Thoracic aorta (tissue), 2 donors: Measurements from ENCODE around the gene MEIS2. TPM values are rescaled to one million over a fixed set of nuclear protein-coding genes. Genes with fewer than 3 reads are reported as not detected.

Experiments
- ATAC-seq: fragments of 150-250 bp; one replicate; pipeline ENCODE4 v1.8.0; 2017; ENCODE audit warnings: low read depth; ENCODE audit not compliant: insufficient number of reproducible peaks, low FRiP score
- DNase-seq: peaks from one replicate; pipeline ENCODE4 v3.0.0-alpha.2; 2020; ENCODE audit warnings: low spot score
- H3K27ac ChIP-seq, 2 donors: fragments of 200-600 bp; sonication (generic); 1 replicate in 1 of 2; 2 replicates in 1 of 2; pipeline ENCODE4 v1.5.1; 2016; ENCODE audit warnings: mild to moderate bottlenecking in 2 of 2, moderate library complexity in 2 of 2
- H3K27me3 ChIP-seq: fragments of 200-600 bp; sonication (generic); replicated peaks from 2 replicates; pipeline ENCODE4 v1.6.0; 2016; ENCODE audit warnings: mild to moderate bottlenecking; ENCODE audit not compliant: insufficient read depth
- H3K36me3 ChIP-seq: fragments of 200-600 bp; sonication (generic); one replicate; pipeline ENCODE4 v1.5.1; 2016
- H3K4me1 ChIP-seq, 2 donors: fragments of 200-600 bp; sonication (generic); 1 replicate in 1 of 2; 2 replicates in 1 of 2; pipeline versions ENCODE4 v1.5.1 to v1.6.0; 2016; ENCODE audit warnings: low read depth in 2 of 2, mild to moderate bottlenecking in 1 of 2; ENCODE audit not compliant: control insufficient read depth in 1 of 2
- H3K4me3 ChIP-seq: fragments of 200-600 bp; sonication (generic); 2 replicates; pipeline ENCODE4 v1.5.1; 2016; ENCODE audit warnings: mild to moderate bottlenecking
- H3K9me3 ChIP-seq: fragments of 200-600 bp; sonication (generic); 2 replicates; pipeline ENCODE4 v1.5.1; 2016
- total RNA-seq, 2 donors: library from RNA; depleted of rRNA; stranded (reverse); fragments of >200 nt; gene quantifications; one replicate each; pipeline versions ENCODE4 v1.1.0 to v1.2.3, GENCODE V29; 2016
- TF ChIP-seq, protein P1 (sequence below): fragments of 200-600 bp; sonication (generic); IDR thresholded peaks from one replicate; pipeline ENCODE4 v1.5.1; 2019; ENCODE audit warnings: antibody characterized with exemption

MEIS2 gene
- total RNA-seq, 2 donors from 2014 or later, result 46.4 to 57.2 TPM

DNA sequence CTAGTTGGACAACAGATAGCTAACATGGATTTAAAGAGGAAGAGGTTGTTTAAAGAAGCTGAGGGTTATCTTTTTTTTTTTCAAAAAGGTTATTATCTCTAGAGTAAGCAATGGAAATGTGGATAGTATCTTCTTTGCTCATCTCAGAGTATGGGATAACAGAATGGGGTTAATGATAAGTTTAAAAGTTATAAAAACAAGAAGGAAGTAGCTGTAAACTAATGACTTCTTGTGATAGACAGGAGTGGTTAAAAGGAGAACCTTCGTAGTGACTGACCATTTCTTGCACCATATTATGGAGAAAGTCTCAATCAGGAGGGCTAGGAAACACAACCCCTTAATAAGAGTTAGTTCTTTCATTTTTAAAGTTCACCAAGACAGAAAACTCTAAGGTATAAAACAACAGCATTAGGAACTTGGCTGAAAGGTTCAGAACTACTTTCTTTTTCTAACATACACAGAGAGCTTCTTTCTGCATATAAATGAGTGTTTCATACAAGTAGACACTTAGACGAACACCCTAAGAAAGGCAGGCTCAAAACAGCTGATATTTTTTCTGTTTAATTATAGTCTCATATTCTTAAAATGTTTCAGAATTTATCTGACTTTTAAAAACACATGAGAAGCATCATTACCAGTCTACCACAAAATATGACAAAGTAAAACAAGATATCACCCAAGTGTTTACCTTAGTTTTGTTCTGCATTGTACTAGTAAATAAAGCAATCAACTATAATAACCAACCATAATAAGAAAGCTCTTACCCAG, 140.0 kb downstream of the MEIS2 start:
- no peak overlapping the region for H3K27ac ChIP-seq
- no peaks in the 10 kb centered on the region for H3K27me3 ChIP-seq
- no peaks in the 10 kb centered on the region for H3K36me3 ChIP-seq
- peaks cover 9 to 21% of the 10 kb centered on the region in 2 donors for H3K4me1 ChIP-seq
- TF ChIP-seq, protein P1, sequence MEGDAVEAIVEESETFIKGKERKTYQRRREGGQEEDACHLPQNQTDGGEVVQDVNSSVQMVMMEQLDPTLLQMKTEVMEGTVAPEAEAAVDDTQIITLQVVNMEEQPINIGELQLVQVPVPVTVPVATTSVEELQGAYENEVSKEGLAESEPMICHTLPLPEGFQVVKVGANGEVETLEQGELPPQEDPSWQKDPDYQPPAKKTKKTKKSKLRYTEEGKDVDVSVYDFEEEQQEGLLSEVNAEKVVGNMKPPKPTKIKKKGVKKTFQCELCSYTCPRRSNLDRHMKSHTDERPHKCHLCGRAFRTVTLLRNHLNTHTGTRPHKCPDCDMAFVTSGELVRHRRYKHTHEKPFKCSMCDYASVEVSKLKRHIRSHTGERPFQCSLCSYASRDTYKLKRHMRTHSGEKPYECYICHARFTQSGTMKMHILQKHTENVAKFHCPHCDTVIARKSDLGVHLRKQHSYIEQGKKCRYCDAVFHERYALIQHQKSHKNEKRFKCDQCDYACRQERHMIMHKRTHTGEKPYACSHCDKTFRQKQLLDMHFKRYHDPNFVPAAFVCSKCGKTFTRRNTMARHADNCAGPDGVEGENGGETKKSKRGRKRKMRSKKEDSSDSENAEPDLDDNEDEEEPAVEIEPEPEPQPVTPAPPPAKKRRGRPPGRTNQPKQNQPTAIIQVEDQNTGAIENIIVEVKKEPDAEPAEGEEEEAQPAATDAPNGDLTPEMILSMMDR, result no peak
- ATAC-seq (no peak), DNase-seq (no peak)
- H3K9me3 ChIP-seq, result no peaks in the 10 kb centered on the region
- H3K4me3 ChIP-seq, result no peak overlapping the region

DNA sequence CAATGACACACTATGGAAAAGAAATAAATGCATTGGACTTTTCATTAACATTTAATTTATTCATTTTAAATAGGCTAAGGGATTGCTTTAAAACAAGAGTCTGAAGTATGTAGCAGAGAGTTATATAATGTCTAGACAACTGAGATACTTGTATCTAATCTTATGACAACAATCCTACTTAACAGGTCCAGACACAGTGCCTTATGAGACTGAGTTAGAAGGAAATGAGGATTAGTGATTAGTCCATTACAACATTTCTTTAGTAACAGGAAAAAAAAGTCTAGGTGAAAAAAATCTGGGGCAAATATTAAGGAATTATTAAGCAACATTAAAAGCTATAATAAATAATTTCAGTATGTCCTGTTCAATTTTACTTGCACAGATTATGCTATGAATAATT, 140.6 kb downstream of the MEIS2 start:
- ATAC-seq (no peak), DNase-seq (no peak)
- TF ChIP-seq, protein P1, result no peak
- H3K27me3 ChIP-seq, result no peaks in the 10 kb centered on the region
- no peaks in the 10 kb centered on the region for H3K9me3 ChIP-seq
- no peaks in the 10 kb centered on the region for H3K36me3 ChIP-seq
- H3K4me1 ChIP-seq, result peaks cover 9 to 21% of the 10 kb centered on the region in 2 donors
- H3K27ac ChIP-seq, result no peak overlapping the region
- H3K4me3 ChIP-seq, result no peak overlapping the region

DNA sequence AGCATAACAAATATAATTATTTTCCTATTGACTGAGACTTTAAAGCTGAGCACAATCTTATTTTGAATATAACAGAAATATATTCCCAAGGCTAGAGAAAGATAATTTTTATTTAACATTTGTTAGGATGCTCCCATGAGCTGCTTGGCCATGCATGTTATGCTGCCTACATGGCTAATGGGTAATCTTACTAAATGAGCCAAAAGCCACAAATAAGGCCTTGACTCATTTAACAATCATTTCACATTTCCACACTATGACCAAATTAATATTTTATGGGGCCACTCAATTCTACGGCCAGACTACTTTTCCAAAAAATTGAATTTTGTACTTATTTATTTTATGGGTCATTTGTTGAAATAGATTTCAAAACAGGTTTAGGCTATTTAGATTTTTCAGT, 141.7 kb downstream of the MEIS2 start:
- no peaks in the 10 kb centered on the region for H3K36me3 ChIP-seq
- H3K27ac ChIP-seq, result no peak overlapping the region
- H3K4me1 ChIP-seq, result peaks cover 9 to 21% of the 10 kb centered on the region in 2 donors
- TF ChIP-seq, protein P1, result no peak
- H3K27me3 ChIP-seq, result no peaks in the 10 kb centered on the region
- no peaks in the 10 kb centered on the region for H3K9me3 ChIP-seq
- no peak for ATAC-seq
- no peak overlapping the region for H3K4me3 ChIP-seq
- DNase-seq, result no peak

DNA sequence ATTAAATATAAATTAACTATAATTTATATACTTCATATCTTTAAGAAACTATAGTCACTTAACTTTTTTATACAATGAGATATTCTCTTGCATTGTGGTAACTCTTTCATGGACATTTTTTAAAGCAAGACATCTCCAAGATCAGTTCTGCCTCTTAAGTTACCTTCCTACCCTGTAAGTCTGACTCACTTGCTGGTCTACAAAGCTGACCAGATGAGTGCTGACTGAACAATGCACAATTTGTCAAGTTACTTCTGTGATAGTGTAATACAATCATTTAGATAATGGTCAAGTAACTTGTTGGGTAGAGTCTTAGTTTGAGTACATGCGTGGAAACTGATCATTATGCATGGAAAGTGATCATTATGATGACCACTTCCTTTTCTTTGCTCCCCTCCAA, 145.9 kb downstream of the MEIS2 start:
- Histone ChIP-seq H3K4me3 (no peak overlapping the region), H3K27ac (no peak overlapping the region), H3K9me3 (no peaks in the 10 kb centered on the region), H3K27me3 (no peaks in the 10 kb centered on the region), H3K36me3 (no peaks in the 10 kb centered on the region), H3K4me1 (peaks cover 4 to 10% of the 10 kb centered on the region in 2 donors)
- TF ChIP-seq, protein P1, result no peak
- DNase-seq (no peak), ATAC-seq (no peak)

DNA sequence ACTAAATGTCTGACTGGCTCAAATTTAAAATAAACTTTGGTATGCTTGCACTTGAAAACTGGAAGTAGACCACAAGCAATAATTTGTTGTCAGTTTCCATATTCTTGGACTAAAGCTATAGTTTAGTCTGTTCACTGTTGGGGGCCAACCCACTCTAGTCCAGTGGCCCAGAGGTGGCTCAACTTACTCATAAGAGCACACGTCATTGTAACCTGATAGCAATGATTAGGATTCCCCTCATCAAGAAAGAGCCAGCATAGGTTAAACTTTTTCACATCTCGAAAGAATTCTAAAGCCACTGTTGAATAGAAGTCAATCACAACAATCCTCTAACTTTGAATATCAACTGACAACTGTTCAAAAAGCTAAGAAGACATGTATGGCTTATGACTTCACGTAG, 147.0 kb downstream of the MEIS2 start:
- ATAC-seq (no peak), DNase-seq (no peak)
- Histone ChIP-seq H3K9me3 (no peaks in the 10 kb centered on the region), H3K36me3 (no peaks in the 10 kb centered on the region), H3K4me3 (no peak overlapping the region), H3K27me3 (no peaks in the 10 kb centered on the region), H3K27ac (no peak overlapping the region), H3K4me1 (peaks cover 0 to 4% of the 10 kb centered on the region in 2 donors)
- TF ChIP-seq, protein P1, result no peak
